ENCODE results near the gene OR2T5.
"Not testable (repeated sequence)": the region's sequence is repeated elsewhere in the genome, so short reads cannot be mapped to it uniquely, and the experiment has no call there.

- TF ChIP-seq CTCF, EZH2, EZH2phosphoT487 (IDR thresholded peaks at IDR 0.05): not testable (repeated sequence)
Observed at GRCh38 chr1:248442500-248443277, 45.7 kb upstream of the OR2T5 start.
